K562 (cell line): Measurements from ENCODE around the gene CCND3. TPM values are rescaled to one million over a fixed set of nuclear protein-coding genes. Genes with fewer than 3 reads are reported as not detected.
A peak's percentile ranks its signal among the peaks of the same experiment; 100 is the strongest.

Experiments
- ATAC-seq: fragments of 200-7000 bp; cut with Tn5 transposase; 3 replicates; pipeline ENCODE4 v1.9.1; 2020; ENCODE audit warnings: moderate library complexity
- BruUV-seq: library from RNA; stranded (reverse); fragments of 400-500 nt; replicated peaks from 2 replicates; lab custom pipeline; 2021; lab: Mats Ljungman, UMichigan
- CTCF ChIA-PET: fragments of 300-600 bp; formaldehyde crosslinking; extraction: SDS; loops from one replicate; lab custom pipeline; 2021; ENCODE audit warnings: low intra/inter-chr PET ratio; lab: Yijun Ruan, JAX
- POLR2A ChIA-PET: fragments of 300-600, 350-650 bp; sonication (Branson Sonifier 250); formaldehyde crosslinking; extraction: SDS; loops from one replicate; lab custom pipeline; 2021; ENCODE audit warnings: antibody characterized with exemption, inconsistent platforms; lab: Yijun Ruan, JAX
- DNase-seq, 4 experiments: peaks; one replicate each; pipeline versions ENCODE4 v3.0.0 to v3.0.0-alpha.2; 2011 to 2018; ENCODE audit warnings: low spot score in 3 of 4, mixed read lengths in 3 of 4; ENCODE audit errors: extremely low read depth in 1 of 4
- FAIRE-seq: peaks from 2 replicates; lab custom pipeline; 2011; peaks lifted over from hg19 to GRCh38; lab: Jason Lieb, UNC
- H2AFZ ChIP-seq: 2 replicates; pipeline ENCODE4 v1.6.0; 2011; ENCODE audit warnings: low read depth, low read length, control low read depth, inconsistent platforms
- H3K27ac ChIP-seq: fragments of 200-600 bp; 3 replicates; pipeline ENCODE4 v1.8.0; 2011; ENCODE audit warnings: low read depth, mild to moderate bottlenecking, control low read depth, inconsistent platforms, low read length, moderate library complexity, mixed read lengths; ENCODE audit errors: extremely low read depth
- H3K27me3 ChIP-seq, 2 experiments: fragments of 300-600 bp in 1 of 2; 2 replicates in 1 of 2; 3 replicates in 1 of 2; pipeline versions ENCODE4 v1.6.0 to v1.8.0; 2011; ENCODE audit warnings: inconsistent platforms in 2 of 2, low read length in 2 of 2, mild to moderate bottlenecking in 1 of 2, mixed read lengths in 1 of 2, moderate library complexity in 1 of 2; ENCODE audit not compliant: control insufficient read depth in 2 of 2, insufficient read depth in 2 of 2
- H3K36me3 ChIP-seq: fragments of 300-600 bp; 3 replicates; pipeline ENCODE4 v1.8.0; 2011; ENCODE audit warnings: mild to moderate bottlenecking, low read length, inconsistent platforms; ENCODE audit not compliant: control insufficient read depth, insufficient read depth
- H3K4me1 ChIP-seq, 2 experiments: fragments of 200-600 bp in 1 of 2; replicated peaks in 1 of 2; 2 replicates in 1 of 2; 3 replicates in 1 of 2; pipeline versions ENCODE4 v1.5.1 to v1.8.0; 2011; ENCODE audit warnings: inconsistent platforms in 2 of 2, low read length in 2 of 2, mild to moderate bottlenecking in 1 of 2, mixed read lengths in 1 of 2, moderate library complexity in 1 of 2; ENCODE audit not compliant: control insufficient read depth in 2 of 2, insufficient read depth in 2 of 2
- H3K4me2 ChIP-seq: 2 replicates; pipeline ENCODE4 v1.6.1; 2011; ENCODE audit warnings: low read length, control low read depth, inconsistent platforms, mixed read lengths; ENCODE audit not compliant: insufficient read depth
- H3K4me3 ChIP-seq: fragments of 200-600 bp; sonication (generic), shearing (Covaris generic); 2 replicates; pipeline ENCODE4 v1.5.1; 2016; ENCODE audit warnings: control low read depth, inconsistent platforms
- H3K79me2 ChIP-seq: fragments of 200-600 bp; 3 replicates; pipeline ENCODE4 v1.8.0; 2011; ENCODE audit warnings: low read length, inconsistent platforms; ENCODE audit not compliant: control insufficient read depth, insufficient read depth
- H3K9ac ChIP-seq, 2 experiments: 2 replicates each; pipeline versions ENCODE4 v1.6.0 to v1.6.1; 2011; ENCODE audit warnings: low read depth in 2 of 2, low read length in 2 of 2, control low read depth in 1 of 2, inconsistent platforms in 1 of 2, mild to moderate bottlenecking in 1 of 2, mixed read lengths in 1 of 2; ENCODE audit not compliant: insufficient read depth in 1 of 2
- H3K9me1 ChIP-seq: one replicate; pipeline ENCODE4 v1.6.0; 2011; ENCODE audit warnings: inconsistent platforms, mild to moderate bottlenecking, low read length, moderate library complexity; ENCODE audit not compliant: control insufficient read depth, insufficient read depth
- H3K9me3 ChIP-seq: replicated peaks from 2 replicates; pipeline ENCODE4 v1.5.1; 2011; ENCODE audit warnings: low read depth, low read length, inconsistent platforms; ENCODE audit not compliant: control insufficient read depth, insufficient read depth
- H4K20me1 ChIP-seq: replicated peaks from 2 replicates; pipeline ENCODE4 v1.6.1; 2011; ENCODE audit warnings: low read length, inconsistent platforms, mixed read lengths; ENCODE audit not compliant: control insufficient read depth, insufficient read depth
- ARNT ChIP-seq, 2 experiments: fragments of 450-650 bp; IDR thresholded peaks; 2 replicates each; pipeline ENCODE4 v1.6.1; 2016; ENCODE audit warnings: mild to moderate bottlenecking in 1 of 2
- CBFA2T2 ChIP-seq: fragments of 450-650 bp; conservative IDR thresholded peaks from 2 replicates; pipeline ENCODE4 v1.6.1; 2017; ENCODE audit warnings: mild to moderate bottlenecking
- GTF3C2 ChIP-seq: IDR thresholded peaks from 3 replicates; pipeline ENCODE4 v1.6.1; 2011; ENCODE audit warnings: borderline replicate concordance, mild to moderate bottlenecking, moderate library complexity; ENCODE audit not compliant: insufficient read length; ENCODE audit errors: extremely low read depth
- HOMEZ ChIP-seq: fragments of 250-450 bp; sonication (Bioruptor Pico); IDR thresholded peaks from 2 replicates; pipeline ENCODE4 v1.4.0; 2020; ENCODE audit warnings: mild to moderate bottlenecking, moderate library complexity
- MLLT1 ChIP-seq, 2 experiments: fragments of 450-650 bp; IDR thresholded peaks; 2 replicates each; pipeline ENCODE4 v1.6.1; 2016
- RREB1 ChIP-seq: fragments of 250-450 bp; sonication (Bioruptor Pico); IDR thresholded peaks from 2 replicates; pipeline ENCODE4 v1.4.0; 2020
- TAF7 ChIP-seq: fragments of 450-650 bp; IDR thresholded peaks from 2 replicates; pipeline ENCODE4 v1.6.1; 2016; ENCODE audit warnings: missing genetic modification characterization, missing compliant biosample characterization
- ZNF311 ChIP-seq: fragments of 250-450 bp; sonication (Bioruptor Pico); IDR thresholded peaks from 2 replicates; pipeline ENCODE4 v1.4.0; 2020; ENCODE audit warnings: mild to moderate bottlenecking, moderate library complexity
- WGBS: fragments of 100-300 bp; shearing (Covaris generic); methylation state at CpG from one replicate; pipeline ENCODE4 v1.1.6; 2016; ENCODE audit warnings: low coverage, mixed read lengths; ENCODE audit not compliant: insufficient coverage; ENCODE audit errors: missing lambda C conversion rate; 5-methylcytosine and 5-hydroxymethylcytosine counted together
- in situ Hi-C: fragments of 300-500 bp; cut with MboI; formaldehyde crosslinking; loops from 4 replicates; pipeline ENCODE4 v1.15.0; 2018; ENCODE audit warnings: inconsistent platforms, mixed read lengths
- intact Hi-C: fragments of 100-400 bp; cut with micrococcal nuclease; formaldehyde crosslinking; loops from 2 replicates; pipeline ENCODE4 v1.14.2; 2022
- polyA plus RNA-seq, 8 experiments: library from polyadenylated mRNA; depleted of rRNA in 4 of 8; stranded (reverse) in 5 of 8; unstranded in 3 of 8; fragments of >200 nt; fragmentation: Nextera tagmentation in 2 of 8; fragmentation: Illumina TruSeq in 1 of 8; extraction: Ambion mirVana in 2 of 8; extraction: Trizol in 1 of 8; gene quantifications; 2 replicates each; pipeline versions ENCODE4 v1.2.1 to v1.2.3, GENCODE V29; 2011 to 2014; ENCODE audit warnings: inconsistent platforms in 1 of 8, missing spikeins in 1 of 8
- total RNA-seq, 7 experiments: library from RNA; depleted of rRNA in 6 of 7; stranded (reverse); fragments of >200 nt in 6 of 7; fragmentation: Illumina TruSeq in 2 of 7; extraction: Trizol in 2 of 7; gene quantifications; 2 replicates each; pipeline versions ENCODE4 v1.2.1 to v1.2.3, GENCODE V29; 2011 to 2021; ENCODE audit warnings: low replicate concordance in 1 of 7

The CCND3 gene
- total and polyA plus RNA-seq, 9 of the 15 experiments (the other 6 are each of a cell fraction or from before 2014, with no cell fraction given): 21.5 to 204 (median 97.4) TPM

GRCh38 chr6:41901882-41902519 is 39.6 kb downstream of the CCND3 start:
- no peak overlapping the region for H3K4me3 ChIP-seq
- H3K9me1 ChIP-seq: no peaks in the 10 kb centered on the region
- intact Hi-C loops: loop anchor here (1.0 to 2.0 kb wide), 5 partner anchors 34 to 264 kb away; no protein-coding TSS in a partner anchor
- no peak overlapping the region for H3K9ac ChIP-seq
- no peak overlapping the region for H3K4me2 ChIP-seq
- CTCF ChIA-PET: interaction anchor here (1.0 to 2.6 kb wide), 3 partner anchors 142 to 265 kb away, joined by 3 to 30 read pairs (median 3); no protein-coding TSS in a partner anchor
- H3K27me3 ChIP-seq: no peaks in the 10 kb centered on the region
- no peaks in the 10 kb centered on the region for H4K20me1 ChIP-seq
- H2AFZ ChIP-seq: no peak overlapping the region
- peaks cover 27% of the 10 kb centered on the region for H3K36me3 ChIP-seq
- WGBS: 53% methylated on average over 1 of the region's 1 CpG
- FAIRE-seq (peak; percentile 89), ATAC-seq (peak; percentile 96), DNase-seq (peak; percentile 47 to 84 (median 66))
- H3K9me3 ChIP-seq: no peaks in the 10 kb centered on the region
- no peaks in the 10 kb centered on the region for H3K79me2 ChIP-seq
- BruUV-seq: no TSS peak
- in situ Hi-C loops: loop anchor here (10.0 kb wide), 1 partner anchor 143 kb away; no protein-coding TSS in a partner anchor
- no peak overlapping the region; the same call in 2 of the 3 replicates for H3K27ac ChIP-seq
- H3K4me1 ChIP-seq: peaks cover 0 to 2% of the 10 kb centered on the region in 2 experiments; a peak in 1 of 5 replicates
- POLR2A ChIA-PET: interaction anchor here (0.9 to 1.5 kb wide), 2 partner anchors 14 to 140 kb away, joined by 3 to 4 read pairs; no protein-coding TSS in a partner anchor
- TF ChIP-seq GTF3C2: no peak
- TF ChIP-seq RREB1 (CRISPR knock-in tag): 0 out of 2 replicates have a peak, but pooled peaks have one; percentile 22
- TF ChIP-seq CBFA2T2: no peak
- TF ChIP-seq ARNT (IDR thresholded peaks at IDR 0.05): 0 out of 4 replicates have a peak, but pooled peaks of 1 of the 2 experiments have one; percentile 39
- no peak for TF ChIP-seq HOMEZ (CRISPR knock-in tag)
- peak in 1 of 2 experiments; percentile 39; a peak in 1 of 4 replicates for TF ChIP-seq MLLT1 (IDR thresholded peaks at IDR 0.05)
- TF ChIP-seq ZNF311: no peak
- TF ChIP-seq TAF7 (tag): 0 out of 2 replicates have a peak, but pooled peaks have one; percentile 17
